ENCODE data around the gene CATSPERD. TPM values are rescaled to one million over a fixed set of nuclear protein-coding genes. Genes with fewer than 3 reads are reported as not detected.
"Not testable (repeated sequence)": the region's sequence is repeated elsewhere in the genome, so short reads cannot be mapped to it uniquely, and the experiment has no call there.

CATSPERD gene
- total RNA-seq, 2 donors from 2014 or later, result not detected

DNA sequence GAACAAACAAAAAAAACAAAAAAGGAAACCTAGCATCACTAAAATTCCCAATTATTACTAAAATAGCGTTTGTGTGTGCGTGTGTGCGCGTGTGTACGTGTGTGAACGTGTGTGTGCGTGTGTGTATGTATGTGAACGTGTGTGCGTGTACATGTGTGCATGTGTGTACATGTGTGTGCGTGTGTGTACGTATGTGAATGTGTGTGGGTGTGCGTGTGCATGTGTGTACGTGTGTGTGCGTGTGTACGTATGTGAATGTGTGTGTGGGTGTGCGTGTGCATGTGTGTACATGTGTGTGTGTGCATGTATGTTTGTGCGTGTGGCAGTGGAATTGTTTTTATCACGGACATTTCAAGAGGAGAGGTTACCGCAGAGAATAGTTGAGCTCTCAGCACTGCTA, 21.6 kb downstream of the CATSPERD start:
- no peak for ATAC-seq
- 76 to 78% methylated on average over 19 of the region's 19 CpGs for WGBS, 2 donors
- no peaks in the 10 kb centered on the region for H3K36me3 ChIP-seq (replicated peaks in 1 of 2; ENCODE audit: insufficient read depth in 1 of 2, low read depth in 2 of 2)
- intact Hi-C loops (cut with DNase I), result no loop called here
- no peaks in the 10 kb centered on the region for H3K9me3 ChIP-seq
- TF ChIP-seq POLR2A (IDR thresholded peaks at IDR 0.05), result no peak
- TF ChIP-seq, protein P1, sequence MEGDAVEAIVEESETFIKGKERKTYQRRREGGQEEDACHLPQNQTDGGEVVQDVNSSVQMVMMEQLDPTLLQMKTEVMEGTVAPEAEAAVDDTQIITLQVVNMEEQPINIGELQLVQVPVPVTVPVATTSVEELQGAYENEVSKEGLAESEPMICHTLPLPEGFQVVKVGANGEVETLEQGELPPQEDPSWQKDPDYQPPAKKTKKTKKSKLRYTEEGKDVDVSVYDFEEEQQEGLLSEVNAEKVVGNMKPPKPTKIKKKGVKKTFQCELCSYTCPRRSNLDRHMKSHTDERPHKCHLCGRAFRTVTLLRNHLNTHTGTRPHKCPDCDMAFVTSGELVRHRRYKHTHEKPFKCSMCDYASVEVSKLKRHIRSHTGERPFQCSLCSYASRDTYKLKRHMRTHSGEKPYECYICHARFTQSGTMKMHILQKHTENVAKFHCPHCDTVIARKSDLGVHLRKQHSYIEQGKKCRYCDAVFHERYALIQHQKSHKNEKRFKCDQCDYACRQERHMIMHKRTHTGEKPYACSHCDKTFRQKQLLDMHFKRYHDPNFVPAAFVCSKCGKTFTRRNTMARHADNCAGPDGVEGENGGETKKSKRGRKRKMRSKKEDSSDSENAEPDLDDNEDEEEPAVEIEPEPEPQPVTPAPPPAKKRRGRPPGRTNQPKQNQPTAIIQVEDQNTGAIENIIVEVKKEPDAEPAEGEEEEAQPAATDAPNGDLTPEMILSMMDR (IDR thresholded peaks at IDR 0.05), result no peak
- H3K4me1 ChIP-seq, result no peaks in the 10 kb centered on the region
- H3K27ac ChIP-seq, result no peak overlapping the region
- no peak for DNase-seq
- no peaks in the 10 kb centered on the region for H3K27me3 ChIP-seq
- H3K4me3 ChIP-seq, result no peak overlapping the region

DNA sequence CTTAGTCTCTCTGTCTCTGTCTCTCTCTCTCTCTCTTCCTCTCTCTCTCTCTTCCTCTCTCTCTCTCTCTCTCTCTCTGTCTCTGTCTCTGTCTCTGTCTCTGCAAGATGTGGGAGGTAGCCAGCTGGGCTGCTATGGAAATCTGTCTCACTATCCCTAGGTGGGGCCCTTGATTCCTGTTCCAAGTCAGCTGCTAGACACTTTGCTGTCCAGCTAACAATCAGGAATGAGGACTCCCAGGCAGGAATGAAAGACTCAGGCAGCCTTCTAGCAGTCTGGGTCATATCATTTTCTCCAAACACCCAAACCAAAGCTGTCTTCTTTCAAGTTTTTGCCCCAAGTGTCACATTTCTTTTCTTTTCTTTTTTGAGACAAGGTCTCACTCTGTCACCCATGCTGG, 23.2 kb downstream of the CATSPERD start:
- no peak for TF ChIP-seq POLR2A (IDR thresholded peaks at IDR 0.05)
- TF ChIP-seq, protein P1 (IDR thresholded peaks at IDR 0.05), result no peak
- no peaks in the 10 kb centered on the region for H3K36me3 ChIP-seq (replicated peaks in 1 of 2; ENCODE audit: insufficient read depth in 1 of 2, low read depth in 2 of 2)
- no peak for ATAC-seq
- intact Hi-C loops (cut with DNase I), result no loop called here
- no peaks in the 10 kb centered on the region for H3K27me3 ChIP-seq
- H3K9me3 ChIP-seq, result no peaks in the 10 kb centered on the region
- H3K27ac ChIP-seq, result no peak overlapping the region
- H3K4me1 ChIP-seq, result no peaks in the 10 kb centered on the region
- DNase-seq, result no peak
- no peak overlapping the region for H3K4me3 ChIP-seq

DNA sequence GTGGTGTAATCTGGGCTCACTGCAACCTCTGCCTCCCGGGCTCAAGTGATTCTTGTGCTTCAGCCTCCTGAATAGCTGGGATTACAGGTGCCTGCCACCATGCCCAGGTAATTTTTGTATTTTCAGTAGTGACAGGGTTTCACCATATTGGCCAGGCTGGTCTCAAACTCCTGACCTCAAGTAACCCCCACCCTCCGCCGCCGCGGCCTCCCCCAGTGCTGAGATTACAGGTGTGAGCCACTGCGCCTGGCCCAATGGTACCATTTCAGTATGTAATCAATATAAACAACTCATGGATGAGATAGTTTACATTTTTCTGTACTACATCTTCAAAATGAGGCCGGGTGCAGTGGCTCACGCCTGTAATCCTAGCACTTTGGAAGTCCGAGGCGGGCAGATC, 24.6 kb downstream of the CATSPERD start:
- H3K4me3 ChIP-seq; H3K9me3 ChIP-seq; ATAC-seq; intact Hi-C loops (cut with DNase I); DNase-seq; H3K4me1 ChIP-seq; H3K27ac ChIP-seq; H3K36me3 ChIP-seq (replicated peaks in 1 of 2; ENCODE audit: insufficient read depth in 1 of 2, low read depth in 2 of 2); H3K27me3 ChIP-seq: not testable (repeated sequence)
- 73 to 75% methylated on average over 10 of the region's 10 CpGs for WGBS, 2 donors

DNA sequence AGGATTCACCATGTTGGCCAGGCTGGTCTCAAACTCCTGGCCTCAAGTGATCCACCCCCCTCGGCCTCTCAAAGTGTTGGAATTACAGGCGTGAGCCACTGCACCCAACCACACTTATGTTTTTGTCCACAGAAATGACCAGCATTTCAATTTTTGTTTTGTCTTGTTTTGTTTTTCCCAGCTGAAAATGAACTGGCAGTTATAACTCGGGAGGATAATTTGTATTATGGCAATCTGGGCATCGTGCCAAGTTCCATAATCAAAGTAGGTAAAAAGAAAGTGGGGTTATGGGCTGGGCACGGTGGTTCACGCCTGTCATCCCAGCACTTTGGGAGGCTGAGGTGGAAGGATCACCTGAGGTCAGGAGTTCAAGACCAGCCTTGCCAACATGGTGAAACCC, 28.5 kb downstream of the CATSPERD start:
- H3K4me3 ChIP-seq; H3K36me3 ChIP-seq (replicated peaks in 1 of 2; ENCODE audit: insufficient read depth in 1 of 2, low read depth in 2 of 2); ATAC-seq; H3K27me3 ChIP-seq; H3K9me3 ChIP-seq; DNase-seq; H3K27ac ChIP-seq; intact Hi-C loops (cut with DNase I); H3K4me1 ChIP-seq: not testable (repeated sequence)
- WGBS, 2 donors, result 23 to 25% methylated on average over 6 of the region's 6 CpGs

DNA sequence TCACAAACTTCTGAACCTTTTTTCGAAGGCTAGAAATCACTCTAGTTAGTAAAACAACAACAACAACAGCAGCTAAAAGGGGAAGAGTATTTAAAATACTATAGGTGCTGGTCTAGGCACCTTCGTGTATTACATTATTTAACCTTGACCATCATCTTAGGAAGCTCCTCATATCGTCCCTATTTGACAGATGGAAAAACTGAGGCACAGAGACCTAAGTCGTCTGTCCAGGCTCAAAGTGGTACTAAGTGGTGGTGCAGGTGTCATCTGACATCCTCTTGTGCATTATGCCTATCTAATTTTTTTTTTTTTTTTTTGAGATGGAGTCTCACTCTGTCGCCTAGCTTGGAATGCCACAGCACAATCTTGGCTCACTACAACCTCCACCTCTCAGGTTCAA, 29.1 kb downstream of the CATSPERD start:
- Histone ChIP-seq H3K4me3 (no peak overlapping the region), H3K9me3 (no peaks in the 10 kb centered on the region), H3K4me1 (no peaks in the 10 kb centered on the region), H3K27ac (no peak overlapping the region), H3K27me3 (no peaks in the 10 kb centered on the region), H3K36me3 (replicated peaks in 1 of 2; ENCODE audit: insufficient read depth in 1 of 2, low read depth in 2 of 2) (no peaks in the 10 kb centered on the region)
- intact Hi-C loops (cut with DNase I), result no loop called here
- ATAC-seq (no peak), DNase-seq (no peak)
- 64 to 69% methylated on average over 5 of the region's 5 CpGs for WGBS, 2 donors
- TF ChIP-seq, protein P1 (IDR thresholded peaks at IDR 0.05), result no peak
- no peak for TF ChIP-seq POLR2A (IDR thresholded peaks at IDR 0.05)

DNA sequence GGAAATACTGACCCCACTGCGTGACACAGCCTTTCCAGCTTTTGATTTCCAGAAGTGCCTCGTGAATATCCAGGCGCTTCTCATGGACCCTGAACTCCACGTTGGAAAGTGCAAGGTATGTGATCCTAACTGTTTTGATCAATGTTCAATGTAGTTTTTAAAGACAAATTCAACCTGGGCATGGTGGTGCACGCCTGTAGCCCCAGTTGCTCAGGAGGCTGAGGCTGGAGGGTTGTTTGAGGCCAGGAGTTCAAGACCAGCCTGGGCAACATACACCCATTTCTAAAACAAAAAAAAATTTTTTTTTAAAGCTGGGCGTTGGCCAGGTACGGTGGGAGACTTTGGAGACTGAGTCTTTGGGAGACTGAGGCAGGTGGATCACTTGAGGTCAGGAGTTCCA, 31.3 kb downstream of the CATSPERD start:
- ATAC-seq (no peak), DNase-seq (no peak)
- Histone ChIP-seq H3K27me3 (no peaks in the 10 kb centered on the region), H3K36me3 (replicated peaks in 1 of 2; ENCODE audit: insufficient read depth in 1 of 2, low read depth in 2 of 2) (no peaks in the 10 kb centered on the region), H3K27ac (no peak overlapping the region), H3K4me3 (no peak overlapping the region), H3K4me1 (no peaks in the 10 kb centered on the region), H3K9me3 (no peaks in the 10 kb centered on the region)
- WGBS, 2 donors, result 69 to 81% methylated on average over 6 to 7 of the region's 7 CpGs
- no peak for TF ChIP-seq POLR2A (IDR thresholded peaks at IDR 0.05)
- TF ChIP-seq, protein P1 (IDR thresholded peaks at IDR 0.05), result no peak
- intact Hi-C loops (cut with DNase I), result no loop called here

All from body of pancreas (tissue), 4 donors.